Subcutaneous adipose tissue (tissue), 4 donors: ENCODE measurements around the gene PCSK7. TPM values are rescaled to one million over a fixed set of nuclear protein-coding genes. Genes with fewer than 3 reads are reported as not detected.

Experiments used
- CTCF ChIP-seq: fragments of 450-650 bp; IDR thresholded peaks from one replicate; pipeline ENCODE4 v1.5.1; 2016; ENCODE audit warnings: low read depth, mild to moderate bottlenecking, control low read depth, antibody characterized with exemption, moderate library complexity
- total RNA-seq, 4 donors: library from RNA; depleted of rRNA; stranded (reverse); fragments of >200 nt; gene quantifications; one replicate each; pipeline ENCODE4 v1.1.0, GENCODE V29; 2016

The PCSK7 gene
- total RNA-seq, 4 donors from 2014 or later = 26.2 to 91.0 (median 46.3) TPM

- TF ChIP-seq CTCF = no peak
These were observed 36.1 kb downstream of the PCSK7 start for GRCh38 chr11:117195761-117196160.

DNA sequence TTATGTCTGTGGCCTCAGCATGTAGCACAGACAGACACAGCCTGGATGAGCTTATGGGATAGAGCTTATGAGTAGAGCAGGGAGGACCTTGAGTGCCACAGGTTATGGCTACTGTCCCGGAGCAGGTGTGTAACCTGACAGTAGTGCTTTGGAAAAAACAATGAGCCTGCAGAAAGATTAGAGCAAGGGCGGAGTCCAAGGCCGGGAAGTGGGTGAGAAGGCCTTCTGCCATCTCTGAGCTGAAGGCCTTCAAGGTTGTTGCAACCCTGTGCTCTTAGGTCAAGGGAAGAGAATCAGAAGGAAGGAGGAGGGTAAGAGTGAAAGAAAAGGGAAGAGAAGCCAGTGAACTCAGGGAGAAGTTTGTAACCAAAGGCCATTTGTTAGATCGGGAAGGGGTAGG is 36.6 kb downstream of the PCSK7 start:
- TF ChIP-seq CTCF = no peak

GRCh38 chr11:117194267-117194666 is 37.6 kb downstream of the PCSK7 start:
- no peak for TF ChIP-seq CTCF

- TF ChIP-seq CTCF = no peak
These were observed 38.5 kb downstream of the PCSK7 start for GRCh38 chr11:117193130-117194020.

DNA sequence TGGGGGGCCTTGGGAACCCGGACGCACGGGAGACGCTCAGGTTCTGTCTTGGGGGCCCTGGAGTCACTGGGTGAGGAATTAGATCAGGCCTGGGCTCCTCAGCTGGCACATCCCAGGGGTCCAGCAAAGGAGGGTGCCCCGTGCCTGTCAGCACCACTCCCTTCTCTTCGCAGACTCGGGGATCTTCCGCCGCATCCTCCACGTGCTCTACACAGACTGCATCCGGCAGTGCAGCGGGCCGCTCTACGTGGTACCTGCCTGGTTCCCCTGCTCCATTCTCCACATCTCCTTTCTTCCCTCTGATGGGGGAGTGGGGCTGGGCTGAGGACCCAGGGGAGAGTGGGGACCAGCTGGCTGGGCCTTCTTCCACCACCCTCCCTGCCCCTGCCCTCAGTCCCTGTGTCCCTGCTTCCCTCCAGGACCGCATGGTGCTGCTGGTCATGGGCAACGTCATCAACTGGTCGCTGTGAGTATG is 39.4 kb downstream of the PCSK7 start:
- no peak for TF ChIP-seq CTCF

- TF ChIP-seq CTCF = no peak
These were observed 40.0 kb downstream of the PCSK7 start for GRCh38 chr11:117191680-117192400.

- TF ChIP-seq CTCF = no peak
These were observed 41.8 kb downstream of the PCSK7 start for GRCh38 chr11:117189941-117190544.
